Thyroid gland (tissue), 4 donors: ENCODE data around the gene KCNG2. TPM values are rescaled to one million over a fixed set of nuclear protein-coding genes. Genes with fewer than 3 reads are reported as not detected.

ENCODE experiments used
- DNase-seq, 2 donors: peaks; one replicate each; pipeline ENCODE4 v3.0.0-alpha.2; 2019
- H3K27ac ChIP-seq, 3 donors: fragments of 200-600 bp; sonication (generic); 1 replicate in 2 of 3; 2 replicates in 1 of 3; pipeline ENCODE4 v1.5.1; 2016 to 2019; ENCODE audit warnings: mild to moderate bottlenecking in 1 of 3, moderate library complexity in 1 of 3
- H3K27me3 ChIP-seq: fragments of 200-600 bp; sonication (generic); one replicate; pipeline ENCODE4 v1.5.1; 2019
- H3K36me3 ChIP-seq, 2 donors: fragments of 200-600 bp; sonication (generic); one replicate each; pipeline ENCODE4 v1.5.1; 2016 to 2019
- H3K4me1 ChIP-seq, 2 donors: fragments of 200-600 bp; sonication (generic); one replicate each; pipeline ENCODE4 v1.5.1; 2017 to 2019
- H3K4me3 ChIP-seq, 3 donors: fragments of 200-600 bp; sonication (generic); replicated peaks in 1 of 3; 1 replicate in 2 of 3; 2 replicates in 1 of 3; pipeline ENCODE4 v1.5.1; 2016; ENCODE audit warnings: mild to moderate bottlenecking in 1 of 3
- H3K9me3 ChIP-seq: fragments of 200-600 bp; sonication (generic); one replicate; pipeline ENCODE4 v1.5.1; 2017
- CTCF ChIP-seq, 6 experiments: fragments of 200-600 bp in 3 of 6; fragments of 450-650 bp in 3 of 6; sonication (generic) in 3 of 6; IDR thresholded peaks; one replicate each; pipeline ENCODE4 v1.5.1; 2016 to 2019; ENCODE audit warnings: antibody characterized with exemption in 6 of 6, mild to moderate bottlenecking in 2 of 6, inconsistent platforms in 1 of 6, moderate library complexity in 1 of 6
- POLR2A ChIP-seq, 2 donors: fragments of 450-650 bp; IDR thresholded peaks; one replicate each; pipeline ENCODE4 v1.6.1; 2017; ENCODE audit warnings: antibody characterized with exemption in 2 of 2, mild to moderate bottlenecking in 2 of 2, moderate library complexity in 1 of 2
- WGBS, 2 donors: methylation state at CpG; one replicate each; pipeline ENCODE4 v1.1.5; 2017; 5-methylcytosine and 5-hydroxymethylcytosine counted together
- intact Hi-C: fragments of 100-400 bp; cut with DNase I; formaldehyde crosslinking; loops from one replicate; pipeline ENCODE4 v1.15.1; 2023
- total RNA-seq, 4 donors: library from RNA; depleted of rRNA; stranded (reverse); fragments of >200 nt; gene quantifications; one replicate each; pipeline ENCODE4 v1.2.3, GENCODE V29; 2016

KCNG2 gene
- total RNA-seq, 4 donors from 2014 or later, result 0.22 TPM; not detected in 3

DNA sequence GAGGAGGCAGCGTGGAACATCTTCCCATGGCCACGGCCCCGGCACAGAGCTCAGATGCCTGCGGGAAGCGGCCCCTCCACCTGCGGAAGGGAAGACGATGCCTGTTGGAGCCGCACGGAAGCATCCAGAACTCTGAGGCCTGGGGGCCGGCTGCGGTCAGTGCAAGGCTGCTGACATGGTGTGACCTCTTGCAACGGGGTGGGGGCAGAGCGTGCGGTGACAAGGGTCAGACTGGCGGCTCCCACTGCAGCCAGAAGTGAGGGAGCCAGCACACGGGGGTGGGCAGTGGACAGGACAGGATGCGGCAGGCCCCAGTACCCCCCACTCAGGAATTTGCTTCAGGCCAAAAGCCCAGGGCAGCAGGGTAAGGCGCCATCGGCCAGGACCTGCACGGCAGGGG, 104.9 kb downstream of the KCNG2 start:
- 97 to 98% methylated on average over 17 to 20 of the region's 20 CpGs for WGBS, 2 donors
- Histone ChIP-seq H3K4me1 (no peaks in the 10 kb centered on the region), H3K9me3 (no peaks in the 10 kb centered on the region), H3K4me3 (no peak overlapping the region), H3K27me3 (no peaks in the 10 kb centered on the region), H3K36me3 (peaks cover 17 to 18% of the 10 kb centered on the region in 2 donors), H3K27ac (no peak overlapping the region)
- no peak for TF ChIP-seq POLR2A (IDR thresholded peaks at IDR 0.05)
- no peak for TF ChIP-seq CTCF (IDR thresholded peaks at IDR 0.05)
- DNase-seq, result no peak
- intact Hi-C loops, result no loop called here

- no peak for DNase-seq
- intact Hi-C loops, result no loop called here
- H3K27me3 ChIP-seq, result no peaks in the 10 kb centered on the region
- no peaks in the 10 kb centered on the region for H3K9me3 ChIP-seq
- H3K36me3 ChIP-seq, result peaks cover 17 to 18% of the 10 kb centered on the region in 2 donors
- TF ChIP-seq POLR2A (IDR thresholded peaks at IDR 0.05) (no peak), CTCF (IDR thresholded peaks at IDR 0.05) (no peak)
- WGBS, 2 donors, result 94 to 95% methylated on average over 23 to 26 of the region's 28 CpGs
- no peak overlapping the region for H3K27ac ChIP-seq
- no peak overlapping the region for H3K4me3 ChIP-seq
- H3K4me1 ChIP-seq, result no peaks in the 10 kb centered on the region
Measured at GRCh38 chr18:79903071-79903635, 105.4 kb downstream of the KCNG2 start.

GRCh38 chr18:79903787-79904356, 106.1 kb downstream of the KCNG2 start:
- H3K27me3 ChIP-seq, result no peaks in the 10 kb centered on the region
- no peaks in the 10 kb centered on the region for H3K4me1 ChIP-seq
- whole genome bisulfite sequencing, 2 donors, result 94 to 96% methylated on average over 9 to 22 of the region's 25 CpGs
- TF ChIP-seq POLR2A (IDR thresholded peaks at IDR 0.05) (no peak), CTCF (IDR thresholded peaks at IDR 0.05) (no peak)
- DNase-seq, result no peak
- no peak overlapping the region for H3K27ac ChIP-seq
- H3K36me3 ChIP-seq, result peaks cover 17 to 18% of the 10 kb centered on the region in 2 donors
- no peaks in the 10 kb centered on the region for H3K9me3 ChIP-seq
- intact Hi-C loops, result no loop called here
- H3K4me3 ChIP-seq, result no peak overlapping the region

DNA sequence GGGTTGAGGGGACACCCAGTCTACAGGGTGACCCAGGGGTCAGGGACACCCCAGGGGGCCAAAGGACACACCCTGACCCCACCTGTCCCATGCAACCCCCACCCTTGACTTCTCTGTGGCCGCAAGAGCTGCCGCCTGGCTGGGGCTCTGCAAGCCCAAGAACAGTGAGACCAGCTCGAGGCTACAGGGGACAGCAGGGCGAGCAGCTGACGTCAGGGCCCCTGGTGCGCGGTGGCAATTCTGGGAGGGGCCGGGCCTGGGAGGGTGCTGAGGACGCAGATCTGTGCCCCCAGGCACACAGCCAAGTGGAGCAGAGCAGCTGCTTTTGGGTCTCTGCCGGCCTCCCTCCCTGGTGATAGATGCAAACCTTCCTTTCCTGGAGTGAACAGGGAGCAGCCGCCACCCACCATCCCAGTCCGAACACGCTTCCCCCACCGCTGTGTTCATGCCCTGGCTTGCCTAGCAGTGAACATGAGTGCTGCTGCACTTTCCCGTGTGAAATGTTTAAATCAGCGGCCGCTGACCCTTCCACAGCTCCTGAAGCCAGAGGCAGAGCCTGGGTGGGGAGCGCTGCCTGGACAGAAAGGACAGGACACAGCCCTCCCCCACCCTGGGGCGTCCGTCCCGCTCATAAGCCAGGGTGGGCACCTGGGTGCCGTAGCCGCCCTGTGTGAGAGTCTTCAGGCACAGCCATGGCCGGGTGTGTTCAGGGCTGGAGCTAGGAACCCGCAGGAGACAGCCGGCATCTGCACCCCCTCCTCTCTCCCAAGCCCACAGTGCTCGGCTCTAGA, 106.8 kb downstream of the KCNG2 start:
- no peak overlapping the region for H3K27ac ChIP-seq
- intact Hi-C loops, result no loop called here
- 95 to 97% methylated on average over 14 to 21 of the region's 27 CpGs for WGBS, 2 donors
- no peaks in the 10 kb centered on the region for H3K4me1 ChIP-seq
- no peak for DNase-seq
- TF ChIP-seq CTCF (IDR thresholded peaks at IDR 0.05) (no peak), POLR2A (IDR thresholded peaks at IDR 0.05) (no peak)
- H3K36me3 ChIP-seq, result peaks cover 17 to 18% of the 10 kb centered on the region in 2 donors
- H3K9me3 ChIP-seq, result no peaks in the 10 kb centered on the region
- no peak overlapping the region for H3K4me3 ChIP-seq
- H3K27me3 ChIP-seq, result no peaks in the 10 kb centered on the region

DNA sequence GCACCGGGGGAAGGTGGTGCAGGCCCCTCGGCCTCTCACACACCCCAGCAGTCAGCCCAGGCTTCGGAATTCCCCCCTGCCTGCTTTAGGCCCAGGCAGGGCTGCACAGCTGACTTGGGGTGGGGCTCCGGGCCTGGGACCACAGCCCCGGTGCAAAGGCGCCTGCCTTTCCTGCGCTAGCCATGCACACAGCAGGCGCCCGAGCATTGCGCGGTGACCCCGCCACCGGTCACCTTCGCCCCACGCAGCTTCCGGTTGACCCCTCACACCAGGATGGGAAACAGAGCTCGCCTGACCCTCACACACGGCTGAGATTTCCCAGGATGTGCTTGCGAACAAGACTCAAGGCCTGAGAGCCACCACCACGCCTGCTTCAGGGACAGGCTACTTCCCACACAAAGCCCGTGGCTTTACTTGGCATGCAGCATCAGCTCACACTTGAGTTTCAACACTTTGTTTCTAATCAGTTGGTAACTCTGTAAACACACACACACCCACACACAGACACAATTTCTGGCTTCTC, 107.7 kb downstream of the KCNG2 start:
- 91 to 95% methylated on average over 19 to 21 of the region's 21 CpGs for WGBS, 2 donors
- TF ChIP-seq POLR2A (IDR thresholded peaks at IDR 0.05) (no peak), CTCF (IDR thresholded peaks at IDR 0.05) (no peak)
- H3K4me1 ChIP-seq, result no peaks in the 10 kb centered on the region
- H3K9me3 ChIP-seq, result no peaks in the 10 kb centered on the region
- H3K36me3 ChIP-seq, result peaks cover 17 to 18% of the 10 kb centered on the region in 2 donors
- no peak overlapping the region for H3K4me3 ChIP-seq
- no peak overlapping the region for H3K27ac ChIP-seq
- DNase-seq, result no peak
- intact Hi-C loops, result no loop called here
- no peaks in the 10 kb centered on the region for H3K27me3 ChIP-seq
